IPS-20b (cell line): ENCODE measurements around the gene EPN1.
A peak's percentile ranks its signal among the peaks of the same experiment; 100 is the strongest.

ENCODE experiments used
- H3K27ac ChIP-seq: one replicate; pipeline ENCODE4 v1.5.1; 2013; ENCODE audit warnings: low read length
- H3K27me3 ChIP-seq: 2 replicates; pipeline ENCODE4 v1.6.1; 2013; ENCODE audit warnings: mild to moderate bottlenecking, low read length, inconsistent platforms; ENCODE audit not compliant: insufficient read depth
- H3K36me3 ChIP-seq: 2 replicates; pipeline ENCODE4 v1.6.1; 2013; ENCODE audit warnings: low read depth, mild to moderate bottlenecking, inconsistent platforms, low read length, moderate library complexity; ENCODE audit not compliant: insufficient read depth
- H3K4me1 ChIP-seq: 2 replicates; pipeline ENCODE4 v1.6.1; 2013; ENCODE audit warnings: mild to moderate bottlenecking, control low read depth, inconsistent platforms, low read length, moderate library complexity; ENCODE audit not compliant: insufficient read depth
- H3K4me3 ChIP-seq: 2 replicates; pipeline ENCODE4 v1.5.1; 2013; ENCODE audit warnings: mild to moderate bottlenecking, low read length, inconsistent platforms
- H3K9ac ChIP-seq: 2 replicates; pipeline ENCODE4 v1.6.1; 2013; ENCODE audit warnings: low read depth, mild to moderate bottlenecking, inconsistent platforms, low read length, moderate library complexity
- H3K9me3 ChIP-seq: 2 replicates; pipeline ENCODE4 v1.6.1; 2013; ENCODE audit warnings: mild to moderate bottlenecking, low read depth, low read length, inconsistent platforms; ENCODE audit not compliant: insufficient read depth

The EPN1 gene

DNA sequence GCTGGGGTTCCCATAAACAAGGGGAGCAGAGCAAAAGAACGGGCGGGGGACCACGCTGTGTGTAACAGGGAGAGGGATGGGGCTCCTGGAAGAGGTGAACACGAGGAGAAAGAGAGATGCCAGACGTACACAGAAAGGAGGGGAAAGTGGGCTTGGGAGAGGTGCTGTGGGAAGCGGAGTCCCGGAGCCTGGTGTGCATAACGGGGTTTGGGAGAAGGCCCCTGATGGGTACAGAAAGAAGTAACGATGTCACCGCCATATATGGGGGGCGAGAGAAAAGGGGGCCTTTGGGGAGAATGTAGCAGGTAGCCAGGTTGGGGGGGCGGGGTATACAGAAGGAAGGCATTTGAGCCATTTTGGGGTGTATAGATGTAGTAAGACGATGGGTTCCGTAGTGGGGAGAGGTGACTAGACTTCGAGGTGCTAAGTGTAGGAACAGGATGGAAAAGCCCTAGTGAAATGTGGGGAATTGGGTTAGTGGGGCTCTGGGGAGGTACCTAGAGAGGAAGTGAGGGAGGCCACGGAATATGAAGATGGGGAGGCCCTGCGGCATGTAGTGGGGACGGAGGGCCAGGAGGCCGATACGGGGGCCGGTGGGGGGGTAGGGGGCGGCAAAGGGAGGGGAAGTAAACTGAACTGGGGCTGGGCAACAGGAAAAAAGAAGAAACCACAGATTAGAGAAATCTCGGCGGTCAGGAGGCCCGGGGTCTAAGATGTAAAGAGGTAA is 33.4 kb upstream of the EPN1 start:
- Histone ChIP-seq H3K27ac (peak overlapping the region; percentile 21), H3K9me3 (no peaks in the 10 kb centered on the region), H3K36me3 (peaks cover 15% of the 10 kb centered on the region), H3K4me1 (no peaks in the 10 kb centered on the region; the same call in 1 of the 2 replicates), H3K9ac (peak overlapping the region; percentile 97), H3K27me3 (no peaks in the 10 kb centered on the region), H3K4me3 (peak overlapping the region; percentile 79)

DNA sequence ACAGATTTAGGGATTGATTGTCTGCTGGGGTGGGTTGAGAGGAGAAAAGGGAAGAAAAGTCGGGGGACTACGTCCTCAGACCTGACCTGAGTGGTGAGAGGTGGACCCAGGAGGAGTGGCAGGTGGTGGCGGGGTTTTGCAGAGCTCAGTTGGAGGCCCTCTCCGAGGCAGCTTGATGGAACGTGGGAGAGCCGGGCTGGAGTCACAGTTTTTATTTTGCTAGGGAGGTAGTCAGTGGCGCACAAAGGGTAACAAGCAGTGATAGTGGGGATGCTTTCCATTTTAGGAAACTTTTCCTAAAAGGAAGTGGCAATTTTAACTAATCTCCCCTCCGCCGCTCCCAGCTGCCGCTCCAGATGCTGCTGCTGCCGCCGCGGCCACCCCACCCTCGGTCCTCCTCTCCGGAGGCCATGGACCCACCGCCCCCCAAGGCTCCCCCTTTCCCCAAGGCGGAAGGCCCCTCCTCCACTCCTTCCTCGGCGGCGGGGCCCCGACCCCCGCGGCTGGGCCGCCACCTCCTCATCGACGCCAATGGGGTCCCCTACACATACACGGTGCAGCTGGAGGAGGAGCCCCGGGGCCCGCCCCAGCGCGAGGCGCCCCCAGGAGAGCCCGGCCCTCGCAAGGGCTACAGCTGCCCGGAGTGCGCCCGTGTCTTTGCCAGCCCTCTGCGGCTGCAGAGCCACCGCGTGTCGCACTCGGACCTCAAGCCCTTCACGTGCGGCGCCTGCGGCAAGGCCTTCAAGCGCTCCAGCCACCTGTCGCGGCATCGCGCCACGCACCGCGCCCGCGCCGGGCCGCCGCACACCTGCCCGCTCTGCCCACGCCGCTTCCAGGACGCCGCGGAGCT is 32.6 kb upstream of the EPN1 start:
- Histone ChIP-seq H3K9me3 (no peaks in the 10 kb centered on the region), H3K4me1 (no peaks in the 10 kb centered on the region; the same call in 1 of the 2 replicates), H3K27ac (no peak overlapping the region), H3K27me3 (no peaks in the 10 kb centered on the region), H3K36me3 (peaks cover 15% of the 10 kb centered on the region), H3K9ac (peak overlapping the region; percentile 97), H3K4me3 (peak overlapping the region; percentile 79)

- Histone ChIP-seq H3K9ac (peak within 1 kb of the TSS; percentile 97), H3K27ac (peak within 1 kb of the TSS; percentile 46), H3K4me1 (no peaks in the 10 kb centered on the region; the same call in 1 of the 2 replicates), H3K36me3 (peaks cover 15% of the 10 kb centered on the region), H3K27me3 (no peaks in the 10 kb centered on the region), H3K4me3 (peak within 1 kb of the TSS; percentile 79), H3K9me3 (no peaks in the 10 kb centered on the region)
These were observed 31.8 kb upstream of the EPN1 start, which contains the start of gene ZNF581 for GRCh38 chr19:55643003-55643886. Gene ZNF581 (plus strand): TSS chr19:55643649. CDS start chr19:55644572, 923 bp downstream.

GRCh38 chr19:55643887-55644176 is 31.2 kb upstream of the EPN1 start:
- Histone ChIP-seq H3K4me1 (no peaks in the 10 kb centered on the region; the same call in 1 of the 2 replicates), H3K4me3 (peak overlapping the region; percentile 79), H3K9ac (peak overlapping the region; percentile 97), H3K9me3 (no peaks in the 10 kb centered on the region), H3K27me3 (no peaks in the 10 kb centered on the region), H3K36me3 (peaks cover 15% of the 10 kb centered on the region), H3K27ac (peak overlapping the region; percentile 46)

DNA sequence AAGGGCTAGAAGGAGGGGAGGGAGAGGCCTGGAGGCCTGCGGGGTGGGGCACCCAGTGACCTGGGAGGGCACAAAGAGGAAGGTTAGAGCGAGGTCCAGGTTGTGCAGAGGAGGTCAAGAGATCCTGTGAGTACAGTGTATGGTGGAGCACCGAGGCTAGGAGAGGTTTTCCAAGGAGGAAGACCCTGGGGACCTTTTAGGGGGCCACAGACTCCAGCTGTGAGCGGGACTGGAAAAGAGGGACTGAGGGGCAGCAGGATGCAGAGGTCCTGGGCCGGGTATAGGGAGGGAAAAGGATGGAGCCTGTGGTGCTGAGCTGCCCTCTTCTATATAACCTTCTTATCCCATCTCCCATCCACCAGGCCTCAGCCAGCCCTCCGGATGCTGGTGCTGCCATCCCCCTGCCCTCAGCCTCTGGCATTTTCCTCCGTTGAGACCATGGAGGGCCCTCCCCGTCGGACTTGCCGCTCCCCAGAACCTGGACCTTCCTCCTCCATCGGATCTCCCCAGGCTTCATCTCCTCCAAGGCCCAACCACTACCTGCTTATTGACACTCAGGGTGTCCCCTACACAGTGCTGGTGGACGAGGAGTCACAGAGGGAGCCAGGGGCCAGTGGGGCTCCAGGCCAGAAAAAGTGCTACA is 30.7 kb upstream of the EPN1 start:
- Histone ChIP-seq H3K36me3 (peaks cover 15% of the 10 kb centered on the region), H3K4me1 (no peaks in the 10 kb centered on the region; the same call in 1 of the 2 replicates), H3K27ac (peak overlapping the region; percentile 46), H3K4me3 (peak overlapping the region; percentile 79), H3K9me3 (no peaks in the 10 kb centered on the region), H3K27me3 (no peaks in the 10 kb centered on the region), H3K9ac (peak overlapping the region; percentile 97)

DNA sequence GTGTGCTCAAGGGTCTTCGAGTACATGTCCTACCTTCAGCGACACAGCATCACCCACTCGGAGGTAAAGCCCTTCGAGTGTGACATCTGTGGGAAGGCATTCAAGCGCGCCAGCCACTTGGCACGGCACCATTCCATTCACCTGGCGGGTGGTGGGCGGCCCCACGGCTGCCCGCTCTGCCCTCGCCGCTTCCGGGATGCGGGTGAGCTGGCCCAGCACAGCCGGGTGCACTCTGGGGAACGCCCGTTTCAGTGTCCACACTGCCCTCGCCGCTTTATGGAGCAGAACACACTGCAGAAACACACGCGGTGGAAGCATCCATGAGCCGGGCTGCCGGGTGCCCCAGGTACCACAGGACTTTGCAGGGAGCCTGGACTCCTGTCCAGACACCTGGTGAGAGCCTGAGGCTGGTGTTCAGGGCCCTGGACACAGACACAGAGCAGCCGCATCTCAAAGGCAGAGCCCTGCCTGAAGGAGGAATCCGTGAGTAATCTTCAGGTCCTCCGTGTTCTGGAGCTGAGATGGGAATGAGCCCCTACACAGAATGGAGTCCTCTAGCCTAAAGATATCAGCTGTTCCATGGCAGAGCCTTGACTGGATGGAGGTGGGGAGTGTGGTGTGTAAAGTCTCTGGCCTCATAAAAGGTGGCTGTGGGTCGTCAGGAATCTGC is 30.0 kb upstream of the EPN1 start:
- no peak overlapping the region for H3K27ac ChIP-seq
- H3K27me3 ChIP-seq: no peaks in the 10 kb centered on the region
- peak overlapping the region; percentile 79; the same call in 1 of the 2 replicates for H3K4me3 ChIP-seq
- H3K36me3 ChIP-seq: peaks cover 15% of the 10 kb centered on the region
- H3K9ac ChIP-seq: peak overlapping the region; percentile 97; the same call in 1 of the 2 replicates
- H3K9me3 ChIP-seq: no peaks in the 10 kb centered on the region
- no peaks in the 10 kb centered on the region; the same call in 1 of the 2 replicates for H3K4me1 ChIP-seq

GRCh38 chr19:55645512-55645881 is 29.5 kb upstream of the EPN1 start:
- H3K36me3 ChIP-seq: peaks cover 15% of the 10 kb centered on the region
- no peaks in the 10 kb centered on the region for H3K9me3 ChIP-seq
- no peak overlapping the region for H3K4me3 ChIP-seq
- H3K27ac ChIP-seq: no peak overlapping the region
- H3K4me1 ChIP-seq: no peaks in the 10 kb centered on the region; the same call in 1 of the 2 replicates
- no peaks in the 10 kb centered on the region for H3K27me3 ChIP-seq
- no peak overlapping the region for H3K9ac ChIP-seq

DNA sequence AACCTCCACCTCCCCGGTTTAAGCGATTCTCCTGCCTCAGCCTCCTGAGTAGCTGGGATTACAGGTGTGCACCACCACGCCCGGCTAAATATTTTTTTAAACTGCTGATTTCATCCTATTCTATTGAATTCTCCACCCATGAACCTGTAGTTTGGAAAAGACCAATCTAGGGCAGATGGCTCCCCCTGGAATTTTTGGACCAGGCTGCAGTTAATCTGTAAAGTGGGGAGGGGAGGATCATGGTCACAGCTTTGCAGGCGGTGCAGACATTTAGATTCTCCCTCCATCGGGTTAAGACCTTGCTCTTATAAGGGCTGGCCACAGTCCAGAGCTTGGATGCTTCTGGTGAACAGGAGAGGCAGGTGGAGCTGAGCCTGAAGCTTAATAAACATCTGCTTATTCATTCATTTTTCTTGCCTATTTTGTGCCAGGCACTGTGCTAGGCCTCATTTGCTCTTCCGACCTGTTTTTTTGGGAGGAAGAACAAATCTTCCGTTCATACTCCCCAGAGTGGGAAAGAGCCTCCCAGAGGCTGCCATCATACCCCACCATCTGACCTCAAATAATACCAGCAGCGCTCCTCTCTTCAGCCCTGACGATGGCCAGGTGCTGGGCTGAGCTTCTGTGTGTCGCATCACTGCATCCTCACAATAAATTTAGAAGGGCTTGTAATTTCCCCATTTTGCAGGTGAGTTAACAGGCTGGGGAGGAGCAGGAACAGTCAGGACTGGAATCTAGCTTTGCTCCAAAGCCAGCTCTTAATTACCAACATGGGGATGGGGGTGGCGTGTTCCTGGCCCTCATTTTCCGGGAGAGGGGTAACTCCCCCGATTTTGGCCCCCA is 27.9 kb upstream of the EPN1 start:
- Histone ChIP-seq H3K9ac (peak overlapping the region; percentile 75; the same call in 1 of the 2 replicates), H3K27ac (no peak overlapping the region), H3K36me3 (peaks cover 15% of the 10 kb centered on the region), H3K4me1 (no peaks in the 10 kb centered on the region; the same call in 1 of the 2 replicates), H3K27me3 (no peaks in the 10 kb centered on the region), H3K9me3 (no peaks in the 10 kb centered on the region), H3K4me3 (peak overlapping the region; percentile 81)

DNA sequence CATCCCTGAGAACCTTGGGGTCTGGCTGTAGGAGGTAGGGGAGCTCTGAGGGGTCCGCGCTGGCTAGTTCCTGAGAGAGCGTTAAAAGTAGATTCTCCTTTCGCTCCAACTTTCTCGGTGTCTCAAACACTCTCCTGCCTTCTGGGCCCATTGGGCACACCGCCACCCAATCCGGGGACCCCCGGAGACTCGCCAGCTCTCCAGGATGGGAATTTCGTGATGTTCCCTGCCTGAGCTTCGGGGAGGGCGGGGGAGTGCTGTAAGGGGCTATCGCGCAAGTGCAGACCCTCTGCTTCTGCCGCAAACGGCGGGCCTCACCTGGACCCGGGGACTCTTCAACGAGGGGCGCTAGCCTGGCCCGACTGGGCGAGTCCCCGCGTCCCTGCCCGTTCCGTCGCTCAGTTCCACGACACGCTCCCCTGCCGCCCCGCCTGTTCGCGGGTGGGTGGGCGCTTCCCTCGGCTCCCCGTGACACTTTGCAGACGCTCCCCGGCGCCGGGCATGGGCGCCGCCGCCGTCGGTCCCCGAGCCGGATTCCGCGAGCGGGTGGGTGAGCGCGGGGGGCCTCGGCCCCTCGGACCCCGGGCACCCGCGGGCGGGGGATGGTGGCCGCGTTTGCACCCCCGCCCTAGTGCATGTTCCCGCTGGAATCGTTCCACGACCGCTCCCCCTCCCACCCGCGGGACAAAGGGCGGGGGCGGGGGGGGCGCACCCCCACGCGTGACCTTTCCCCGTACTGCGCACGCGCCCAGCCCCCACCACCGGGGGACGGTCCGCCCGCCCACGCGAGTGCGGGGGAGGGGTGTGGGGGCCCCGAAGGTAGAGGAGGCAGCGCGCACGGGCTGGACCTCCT is 27.1 kb upstream of the EPN1 start, which contains the start of gene CCDC106:
Gene CCDC106, plus strand, starts transcription at position 481 of the 853 bp plus-strand sequence. CDS start 835 bp downstream, outside the sequence.
- H3K4me1 ChIP-seq: no peaks in the 10 kb centered on the region; the same call in 1 of the 2 replicates
- H3K36me3 ChIP-seq: peaks cover 15% of the 10 kb centered on the region
- H3K9me3 ChIP-seq: no peaks in the 10 kb centered on the region
- H3K4me3 ChIP-seq: peak within 1 kb of the TSS; percentile 81
- no peaks in the 10 kb centered on the region for H3K27me3 ChIP-seq
- no peak within 1 kb of the TSS for H3K27ac ChIP-seq
- H3K9ac ChIP-seq: peak within 1 kb of the TSS; percentile 75
